Fibroblast of villous mesenchyme (primary cell): Measurements from ENCODE around the gene FER. TPM values are rescaled to one million over a fixed set of nuclear protein-coding genes. Genes with fewer than 3 reads are reported as not detected.

Experiments
- DNase-seq: peaks from one replicate; pipeline ENCODE4 v3.0.0-alpha.2; 2010; ENCODE audit warnings: low read depth
- H3K4me3 ChIP-seq: 2 replicates; pipeline ENCODE4 v1.5.1; 2011; ENCODE audit warnings: low read depth, mild to moderate bottlenecking, low read length
- total RNA-seq: library from RNA; depleted of rRNA; stranded (reverse); fragments of >200 nt; gene quantifications from 2 replicates; pipeline ENCODE4 v1.2.3, GENCODE V29; 2012
- TF ChIP-seq, protein P1 (sequence below): IDR thresholded peaks from 2 replicates; pipeline ENCODE4 v1.5.1; 2012; ENCODE audit warnings: low read depth, mild to moderate bottlenecking, low read length; ENCODE audit not compliant: insufficient read depth

Gene FER
- total RNA-seq, 1 donor, result 43.6 TPM

DNA sequence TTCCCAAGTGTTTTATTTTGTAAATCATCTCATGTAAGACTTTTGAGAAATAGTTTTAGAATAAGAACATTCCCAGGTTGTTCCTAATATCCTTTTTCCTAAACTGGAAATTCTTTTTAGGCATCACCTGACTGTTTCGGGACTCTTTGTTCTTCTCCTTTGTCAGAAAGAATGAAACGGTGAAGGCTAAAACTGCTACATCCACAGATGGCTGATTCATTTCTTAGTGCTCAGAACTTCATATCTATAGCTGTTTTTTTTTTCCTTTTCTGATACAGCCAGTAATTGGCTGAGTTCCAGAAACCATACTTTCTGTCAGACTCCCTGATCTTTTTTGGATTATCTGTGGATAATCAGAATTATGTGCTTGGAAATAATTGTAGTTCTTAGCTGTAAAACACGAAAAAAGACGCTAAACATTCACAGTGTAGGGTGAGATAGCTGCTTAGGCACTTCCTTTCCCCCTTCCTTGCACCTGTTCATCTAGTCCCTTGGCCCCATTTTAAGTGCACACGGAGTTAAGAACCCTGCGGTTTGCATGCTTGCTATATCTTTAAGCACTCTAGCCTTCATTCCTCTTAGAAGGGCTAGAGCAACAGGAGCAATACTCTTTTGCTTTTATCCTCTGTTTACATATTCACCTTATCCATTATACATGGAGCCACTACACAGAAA lies 378.2 kb downstream of the FER start:
- DNase-seq, result no peak
- H3K4me3 ChIP-seq, result no peak overlapping the region
- TF ChIP-seq, protein P1, sequence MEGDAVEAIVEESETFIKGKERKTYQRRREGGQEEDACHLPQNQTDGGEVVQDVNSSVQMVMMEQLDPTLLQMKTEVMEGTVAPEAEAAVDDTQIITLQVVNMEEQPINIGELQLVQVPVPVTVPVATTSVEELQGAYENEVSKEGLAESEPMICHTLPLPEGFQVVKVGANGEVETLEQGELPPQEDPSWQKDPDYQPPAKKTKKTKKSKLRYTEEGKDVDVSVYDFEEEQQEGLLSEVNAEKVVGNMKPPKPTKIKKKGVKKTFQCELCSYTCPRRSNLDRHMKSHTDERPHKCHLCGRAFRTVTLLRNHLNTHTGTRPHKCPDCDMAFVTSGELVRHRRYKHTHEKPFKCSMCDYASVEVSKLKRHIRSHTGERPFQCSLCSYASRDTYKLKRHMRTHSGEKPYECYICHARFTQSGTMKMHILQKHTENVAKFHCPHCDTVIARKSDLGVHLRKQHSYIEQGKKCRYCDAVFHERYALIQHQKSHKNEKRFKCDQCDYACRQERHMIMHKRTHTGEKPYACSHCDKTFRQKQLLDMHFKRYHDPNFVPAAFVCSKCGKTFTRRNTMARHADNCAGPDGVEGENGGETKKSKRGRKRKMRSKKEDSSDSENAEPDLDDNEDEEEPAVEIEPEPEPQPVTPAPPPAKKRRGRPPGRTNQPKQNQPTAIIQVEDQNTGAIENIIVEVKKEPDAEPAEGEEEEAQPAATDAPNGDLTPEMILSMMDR, result no peak

DNA sequence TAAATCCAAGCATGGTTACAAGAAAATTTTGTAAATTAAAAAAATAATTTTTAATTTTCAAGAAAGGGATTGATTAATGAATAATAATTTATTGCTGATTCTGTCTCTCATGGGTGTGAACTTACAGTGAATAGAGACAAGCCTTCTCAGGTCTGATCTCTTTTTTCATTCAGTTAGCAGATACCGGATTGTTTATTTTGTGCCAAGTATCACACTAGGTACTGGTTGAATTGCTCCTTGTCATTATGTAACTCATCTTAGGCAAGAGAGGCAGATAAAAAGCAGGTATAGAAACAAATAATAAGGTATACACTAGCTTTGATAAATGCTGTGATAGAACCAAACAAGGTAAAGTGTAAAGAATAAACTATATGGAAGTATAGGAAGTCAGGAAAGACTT lies 378.8 kb downstream of the FER start:
- no peak for DNase-seq
- no peak overlapping the region for H3K4me3 ChIP-seq
- TF ChIP-seq, protein P1, result no peak

DNA sequence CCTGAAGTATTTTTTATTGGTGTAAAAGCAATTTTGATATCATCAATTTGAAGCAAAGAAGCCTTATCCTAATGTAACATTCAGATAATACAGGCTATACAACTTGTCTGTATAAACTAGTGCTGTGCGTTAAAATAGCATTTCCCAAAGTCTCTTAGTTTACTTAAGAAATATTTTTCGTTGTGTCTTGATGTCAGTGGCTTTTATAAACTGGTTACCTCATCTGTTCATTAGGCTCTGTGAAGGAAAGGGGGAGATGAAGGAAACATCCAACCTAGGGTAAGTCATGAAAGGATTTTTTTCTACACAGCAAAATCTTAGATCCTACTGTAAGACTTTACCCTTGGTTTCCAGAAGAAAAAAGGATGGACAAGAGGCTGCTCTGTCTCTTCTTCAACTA lies 389.2 kb downstream of the FER start:
- TF ChIP-seq, protein P1, result no peak
- no peak overlapping the region for H3K4me3 ChIP-seq
- DNase-seq, result no peak

DNA sequence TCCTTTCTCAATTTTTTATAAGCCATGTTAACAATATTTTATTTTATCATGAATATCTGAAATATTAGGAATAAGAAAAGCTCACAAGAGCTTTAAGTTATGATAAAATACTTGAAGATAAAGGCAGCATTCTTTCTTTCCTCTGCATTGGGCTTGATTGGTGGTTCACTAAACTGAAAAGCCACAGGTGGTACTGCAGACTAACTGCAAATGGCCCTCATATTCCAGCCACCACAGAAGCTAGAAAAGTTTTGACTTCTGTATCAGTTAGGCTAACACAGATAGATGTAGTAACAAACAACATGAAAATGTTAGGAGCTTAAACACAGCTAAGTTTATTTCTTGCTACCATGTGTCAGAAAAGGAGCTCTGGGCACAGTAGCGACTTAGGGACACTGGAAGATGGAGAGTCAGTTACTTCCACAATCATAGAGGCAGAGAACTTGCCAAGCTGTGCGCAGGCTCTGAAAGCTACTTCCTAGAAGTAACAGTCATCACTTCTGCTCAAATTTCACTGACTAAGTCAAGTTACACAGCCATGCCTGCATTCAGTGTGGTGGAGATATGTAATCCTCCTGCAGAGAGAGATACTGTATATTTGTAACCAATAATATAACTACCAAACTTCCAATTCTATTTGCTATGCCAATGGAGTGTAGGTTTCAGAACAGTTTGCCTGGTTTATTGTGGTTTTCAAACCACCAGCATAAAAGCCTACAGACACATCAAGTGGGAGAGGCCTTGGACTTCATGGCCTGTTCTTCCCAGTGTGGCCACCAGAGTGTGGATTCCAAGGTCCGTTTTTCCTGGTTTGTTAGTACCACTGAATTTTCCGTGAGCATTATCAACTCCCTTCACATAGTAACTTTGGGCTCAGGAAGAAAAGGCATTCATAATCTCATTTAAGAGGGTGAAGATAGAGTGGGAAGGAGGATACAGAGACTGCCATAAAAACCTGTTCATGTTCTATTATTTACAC lies 393.8 kb downstream of the FER start:
- DNase-seq, result no peak
- H3K4me3 ChIP-seq, result no peak overlapping the region
- TF ChIP-seq, protein P1, result peak; percentile 20

DNA sequence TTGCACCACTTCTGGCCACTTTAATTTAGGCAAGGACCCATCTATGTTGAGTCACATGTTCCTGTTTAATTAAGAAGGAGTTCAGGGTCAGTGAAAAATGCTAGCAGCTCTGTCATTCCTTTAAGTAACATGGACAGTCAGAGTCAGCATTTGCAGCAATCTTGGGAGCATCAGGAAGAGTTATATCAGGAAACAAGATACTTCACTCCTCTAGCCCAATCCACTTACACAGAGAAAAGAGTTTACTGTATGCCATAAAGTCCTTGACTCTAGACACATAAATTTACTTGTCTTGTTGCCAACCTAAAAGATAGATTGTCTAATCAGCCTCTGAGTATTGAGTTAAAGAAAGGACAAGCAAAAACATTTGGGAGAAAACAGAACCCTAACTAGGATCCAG lies 395.3 kb downstream of the FER start:
- no peak overlapping the region for H3K4me3 ChIP-seq
- DNase-seq, result peak; percentile 14
- TF ChIP-seq, protein P1, result no peak

DNA sequence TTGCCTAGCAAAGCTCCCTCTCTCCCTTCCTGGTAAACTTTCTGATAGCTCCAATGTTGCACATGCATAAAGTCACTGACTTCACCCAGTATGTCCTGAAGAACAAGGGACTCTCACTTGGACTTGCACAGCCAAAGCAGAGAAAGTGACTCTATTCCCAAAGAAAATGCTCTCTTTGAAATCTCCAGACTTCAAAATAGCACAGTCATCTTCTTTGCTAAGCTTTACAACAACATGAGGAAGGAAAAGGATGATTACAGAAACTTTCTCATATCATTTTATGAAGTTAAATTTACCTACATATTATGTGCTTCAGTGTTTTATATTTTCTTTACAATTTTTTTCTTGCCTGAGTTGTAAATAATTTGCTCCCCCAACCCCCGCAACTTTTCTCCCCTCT lies 397.4 kb downstream of the FER start:
- TF ChIP-seq, protein P1, result no peak
- no peak overlapping the region for H3K4me3 ChIP-seq

More for the DNA sequence above, 397.4 kb downstream of the FER start:
- DNase-seq, result no peak
